Uterus (tissue), 2 donors: ENCODE results near the gene SLCO2A1.

Experiments
- CTCF ChIP-seq, 4 experiments: fragments of 200-600 bp in 2 of 4; fragments of 450-650 bp in 2 of 4; sonication (generic) in 2 of 4; IDR thresholded peaks; one replicate each; pipeline ENCODE4 v1.5.1; 2016 to 2019; ENCODE audit warnings: antibody characterized with exemption in 4 of 4, mild to moderate bottlenecking in 2 of 4, moderate library complexity in 1 of 4
- POLR2A ChIP-seq, 2 donors: fragments of 450-650 bp; IDR thresholded peaks; one replicate each; pipeline ENCODE4 v1.6.1; 2016; ENCODE audit warnings: antibody characterized with exemption in 2 of 2, mild to moderate bottlenecking in 1 of 2, moderate library complexity in 1 of 2

- TF ChIP-seq CTCF (IDR thresholded peaks at IDR 0.05) = no peak
- TF ChIP-seq POLR2A (IDR thresholded peaks at IDR 0.05) = no peak
Measured at GRCh38 chr3:133956353-133956752, 73.4 kb downstream of the SLCO2A1 start.
